ENCODE results near the gene HNF1B. TPM values are rescaled to one million over a fixed set of nuclear protein-coding genes. Genes with fewer than 3 reads are reported as not detected.

The HNF1B gene
- polyA plus RNA-seq, 1 experiment: not detected

DNA sequence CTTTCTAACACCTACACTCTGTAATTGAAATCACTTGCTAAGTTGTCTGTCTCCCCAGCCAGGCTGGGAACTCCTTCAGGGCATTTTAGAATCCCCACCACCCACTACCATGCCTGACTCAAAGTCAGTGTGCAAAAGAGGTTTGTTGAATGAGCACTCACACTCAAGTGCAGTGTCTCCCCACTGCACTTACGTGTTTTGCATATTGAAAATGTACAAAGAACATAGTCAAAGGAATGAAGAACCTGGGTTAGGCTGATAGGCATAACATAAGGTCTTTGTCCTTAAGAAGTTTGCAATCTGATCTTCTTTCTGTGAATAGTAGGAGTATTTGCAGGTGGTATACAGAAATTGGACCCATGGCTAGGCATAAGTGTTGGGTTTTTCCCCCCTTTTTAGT is 67.8 kb downstream of the HNF1B start:
- Histone ChIP-seq H3K27ac (ENCODE audit: low read depth, low read length) (no peak overlapping the region), H3K4me3 (ENCODE audit: low read depth, low read length) (no peak overlapping the region), H3K9me3 (ENCODE audit: control insufficient read depth, insufficient read depth, low read length) (no peaks in the 10 kb centered on the region), H3K27me3 (ENCODE audit: control insufficient read depth, insufficient read depth, low read length) (peaks cover 2% of the 10 kb centered on the region)
- POLR2A ChIA-PET: no interaction called here
- CTCF ChIA-PET: no interaction called here
- TF ChIP-seq CTCF (IDR thresholded peaks at IDR 0.05; ENCODE audit: low read depth, low read length): no peak
- DNase-seq (ENCODE audit: low read depth, low spot score): no peak

DNA sequence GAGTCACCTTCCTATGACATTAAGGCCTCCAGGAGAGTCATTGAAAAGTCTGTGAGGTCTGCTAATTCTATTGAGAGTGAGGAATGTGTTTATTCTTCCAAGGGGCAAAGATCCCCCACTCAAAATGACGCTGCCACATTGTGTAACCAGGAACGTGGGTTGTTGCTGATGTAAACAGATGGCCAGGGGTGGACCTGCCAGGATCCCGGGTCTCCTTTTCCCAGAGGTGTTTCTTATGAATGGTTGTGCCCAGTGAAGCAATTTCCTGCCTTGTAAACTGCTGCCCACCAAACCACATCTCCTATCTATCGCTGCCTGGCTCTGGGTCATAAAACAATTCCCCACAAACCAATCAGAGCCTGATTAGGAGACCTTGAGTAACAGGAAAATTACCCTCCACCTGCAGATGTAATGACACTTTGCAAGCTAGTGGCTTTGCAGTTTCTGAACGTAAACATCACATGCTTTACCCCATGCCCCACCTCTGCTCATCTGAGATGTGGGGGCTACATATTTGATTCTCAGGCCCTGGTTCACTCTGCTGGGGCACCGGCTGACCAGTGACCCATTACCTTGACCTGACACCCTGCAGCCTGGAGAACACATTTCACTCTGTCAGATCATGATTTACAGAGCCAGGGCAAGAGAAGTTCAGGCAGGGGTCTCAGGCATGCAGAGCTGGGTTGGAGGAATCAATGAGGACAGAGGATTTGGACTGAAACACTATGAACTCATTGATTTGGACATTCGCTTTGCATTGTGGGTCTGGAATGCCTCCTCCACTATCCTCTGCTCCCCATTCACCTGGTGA is 68.5 kb downstream of the HNF1B start:
- H3K27me3 ChIP-seq (ENCODE audit: control insufficient read depth, insufficient read depth, low read length): peaks cover 2% of the 10 kb centered on the region
- CTCF ChIA-PET: interaction anchor here (0.7 kb wide), 1 partner anchor 824 kb away, joined by 4 read pairs; no protein-coding TSS in a partner anchor
- no peak overlapping the region for H3K4me3 ChIP-seq (ENCODE audit: low read depth, low read length)
- no peak overlapping the region for H3K27ac ChIP-seq (ENCODE audit: low read depth, low read length)
- H3K9me3 ChIP-seq (ENCODE audit: control insufficient read depth, insufficient read depth, low read length): no peaks in the 10 kb centered on the region
- POLR2A ChIA-PET: no interaction called here
- DNase-seq (ENCODE audit: low read depth, low spot score): no peak
- no peak for TF ChIP-seq CTCF (IDR thresholded peaks at IDR 0.05; ENCODE audit: low read depth, low read length)

DNA sequence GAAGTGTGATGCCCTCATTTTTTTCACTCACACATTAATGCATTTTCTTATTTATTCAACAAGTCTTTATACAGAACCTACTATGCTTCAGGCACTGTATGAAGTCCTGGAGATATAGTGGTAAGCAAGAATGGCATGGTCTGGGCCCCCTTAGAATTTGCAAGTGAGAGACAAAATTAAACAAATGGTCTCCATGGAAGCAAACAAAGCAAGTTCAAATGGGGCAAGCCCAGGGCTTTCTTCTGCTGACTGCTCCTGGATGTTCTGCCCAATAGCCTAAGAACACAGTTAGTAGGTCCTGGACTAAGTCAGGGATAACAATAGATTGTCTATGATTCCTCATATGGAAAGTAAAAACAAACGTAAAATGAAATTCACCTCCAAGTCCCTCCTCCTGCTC is 70.3 kb downstream of the HNF1B start:
- CTCF ChIA-PET: no interaction called here
- Histone ChIP-seq H3K27me3 (ENCODE audit: control insufficient read depth, insufficient read depth, low read length) (peaks cover 2% of the 10 kb centered on the region), H3K27ac (ENCODE audit: low read depth, low read length) (no peak overlapping the region), H3K9me3 (ENCODE audit: control insufficient read depth, insufficient read depth, low read length) (no peaks in the 10 kb centered on the region), H3K4me3 (ENCODE audit: low read depth, low read length) (no peak overlapping the region)
- no peak for TF ChIP-seq CTCF (IDR thresholded peaks at IDR 0.05; ENCODE audit: low read depth, low read length)
- no peak for DNase-seq (ENCODE audit: low read depth, low spot score)
- POLR2A ChIA-PET: no interaction called here

DNA sequence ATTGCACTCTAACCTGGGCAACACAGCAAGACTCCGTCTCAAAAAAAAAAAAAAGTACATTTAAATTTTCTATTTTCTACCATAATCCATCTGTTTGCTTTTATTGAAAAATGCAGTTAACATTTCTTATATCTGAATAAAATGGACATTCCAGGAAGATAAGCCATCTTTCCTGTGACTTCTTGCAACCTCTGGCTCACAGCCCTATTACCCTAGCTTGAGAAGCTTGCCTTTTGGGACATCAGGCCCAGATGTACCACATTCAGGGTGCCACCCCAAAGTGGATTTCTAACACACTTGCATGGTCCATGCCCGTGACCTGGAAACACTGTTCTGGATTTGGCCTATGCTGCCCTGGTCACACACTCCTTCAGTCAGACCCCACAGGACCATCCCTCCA is 71.5 kb downstream of the HNF1B start:
- DNase-seq (ENCODE audit: low read depth, low spot score): no peak
- no peak overlapping the region for H3K4me3 ChIP-seq (ENCODE audit: low read depth, low read length)
- no peak for TF ChIP-seq CTCF (IDR thresholded peaks at IDR 0.05; ENCODE audit: low read depth, low read length)
- no peaks in the 10 kb centered on the region for H3K9me3 ChIP-seq (ENCODE audit: control insufficient read depth, insufficient read depth, low read length)
- H3K27me3 ChIP-seq (ENCODE audit: control insufficient read depth, insufficient read depth, low read length): peaks cover 2% of the 10 kb centered on the region
- POLR2A ChIA-PET: no interaction called here
- no peak overlapping the region for H3K27ac ChIP-seq (ENCODE audit: low read depth, low read length)
- CTCF ChIA-PET: interaction anchor here (1.0 kb wide), 1 partner anchor 146 kb away, joined by 3 read pairs; no protein-coding TSS in a partner anchor

GRCh38 chr17:37672548-37673078 is 72.2 kb downstream of the HNF1B start:
- Histone ChIP-seq H3K4me3 (ENCODE audit: low read depth, low read length) (no peak overlapping the region), H3K9me3 (ENCODE audit: control insufficient read depth, insufficient read depth, low read length) (no peaks in the 10 kb centered on the region), H3K27ac (ENCODE audit: low read depth, low read length) (peak overlapping the region; percentile 86), H3K27me3 (ENCODE audit: control insufficient read depth, insufficient read depth, low read length) (peaks cover under 1% of the 10 kb centered on the region)
- DNase-seq (ENCODE audit: low read depth, low spot score): no peak
- ChIA-PET CTCF (interaction anchor here (0.6 to 2.3 kb wide), 5 partner anchors 23 to 145 kb away, joined by 3 to 6 read pairs (median 5); no protein-coding TSS in a partner anchor), POLR2A (no interaction called here)
- TF ChIP-seq CTCF (IDR thresholded peaks at IDR 0.05; ENCODE audit: low read depth, low read length): no peak

Measured in AG04450 (cell line).